CD14-positive monocyte (primary cell): ENCODE measurements around the gene CTTNBP2. TPM values are rescaled to one million over a fixed set of nuclear protein-coding genes. Genes with fewer than 3 reads are reported as not detected.

ENCODE experiments used
- DNase-seq, 3 donors: peaks; one replicate each; pipeline ENCODE4 v3.0.0-alpha.2; 2011 to 2022
- H2AFZ ChIP-seq: 2 replicates; pipeline ENCODE4 v1.6.0; 2012; ENCODE audit warnings: mild to moderate bottlenecking, low read depth, low read length, inconsistent platforms; ENCODE audit not compliant: insufficient read depth, poor library complexity, severe bottlenecking
- H3K27ac ChIP-seq, 2 donors: 1 replicate in 1 of 2; 2 replicates in 1 of 2; pipeline ENCODE4 v1.5.1; 2012 to 2013; ENCODE audit warnings: low read length in 2 of 2, control low read depth in 1 of 2, inconsistent platforms in 1 of 2, low read depth in 1 of 2, mild to moderate bottlenecking in 1 of 2
- H3K27me3 ChIP-seq, 2 donors: one replicate each; pipeline versions ENCODE4 v1.6.0 to v1.6.1; 2011 to 2013; ENCODE audit warnings: low read length in 2 of 2; ENCODE audit not compliant: control insufficient read depth in 2 of 2, insufficient read depth in 2 of 2
- H3K36me3 ChIP-seq, 2 donors: replicated peaks in 1 of 2; 1 replicate in 1 of 2; 2 replicates in 1 of 2; pipeline versions ENCODE4 v1.5.1 to v1.6.1; 2012 to 2013; ENCODE audit warnings: low read length in 2 of 2, control low read depth in 1 of 2, inconsistent platforms in 1 of 2, mild to moderate bottlenecking in 1 of 2; ENCODE audit not compliant: insufficient read depth in 2 of 2, control insufficient read depth in 1 of 2
- H3K4me1 ChIP-seq, 2 donors: 1 replicate in 1 of 2; 2 replicates in 1 of 2; pipeline versions ENCODE4 v1.5.1 to v1.6.1; 2012 to 2013; ENCODE audit warnings: low read length in 2 of 2, control low read depth in 1 of 2, inconsistent platforms in 1 of 2, mild to moderate bottlenecking in 1 of 2, moderate library complexity in 1 of 2; ENCODE audit not compliant: insufficient read depth in 2 of 2, control insufficient read depth in 1 of 2
- H3K4me2 ChIP-seq: replicated peaks from 2 replicates; pipeline ENCODE3; 2012; ENCODE audit warnings: low read length, moderate library complexity, mild to moderate bottlenecking; ENCODE audit not compliant: poor library complexity, severe bottlenecking; ENCODE audit errors: extremely low read depth
- H3K4me3 ChIP-seq, 3 experiments: fragments of 200-600 bp in 1 of 3; sonication (generic) in 1 of 3; replicated peaks in 1 of 3; 1 replicate in 2 of 3; 2 replicates in 1 of 3; pipeline ENCODE4 v1.5.1; 2011 to 2013; ENCODE audit warnings: low read length in 3 of 3, mild to moderate bottlenecking in 3 of 3, control low read depth in 2 of 3, low read depth in 2 of 3, inconsistent platforms in 1 of 3, moderate library complexity in 1 of 3
- H3K79me2 ChIP-seq: 2 replicates; pipeline ENCODE4 v1.6.0; 2012; ENCODE audit warnings: mild to moderate bottlenecking, control low read depth, inconsistent platforms, low read length, moderate library complexity; ENCODE audit not compliant: insufficient read depth
- H3K9ac ChIP-seq: 2 replicates; pipeline ENCODE4 v1.6.0; 2017; ENCODE audit warnings: low read length, mild to moderate bottlenecking; ENCODE audit not compliant: insufficient read depth, poor library complexity, severe bottlenecking
- H3K9me3 ChIP-seq, 2 donors: replicated peaks in 1 of 2; 1 replicate in 1 of 2; 2 replicates in 1 of 2; pipeline versions ENCODE4 v1.5.1 to v1.6.1; 2012 to 2013; ENCODE audit warnings: low read length in 2 of 2, control low read depth in 1 of 2; ENCODE audit not compliant: control insufficient read depth in 1 of 2, insufficient read depth in 1 of 2
- H4K20me1 ChIP-seq: 2 replicates; pipeline ENCODE4 v1.6.0; 2012; ENCODE audit warnings: mild to moderate bottlenecking, low read length, control low read depth, moderate library complexity; ENCODE audit not compliant: insufficient read depth
- H3K27ac Mint-ChIP-seq, 7 donors: one replicate each; pipeline ENCODE4 v1.8.0; 2020; ENCODE audit warnings: mild to moderate bottlenecking in 7 of 7, mixed read lengths in 7 of 7, moderate library complexity in 6 of 7, inconsistent platforms in 2 of 7
- H3K27me3 Mint-ChIP-seq, 3 donors: one replicate each; pipeline ENCODE4 v1.8.0; 2021 to 2022; ENCODE audit warnings: low read depth in 3 of 3, mild to moderate bottlenecking in 3 of 3, mixed read lengths in 3 of 3, moderate library complexity in 3 of 3, inconsistent platforms in 1 of 3
- H3K36me3 Mint-ChIP-seq, 2 donors: one replicate each; pipeline ENCODE4 v1.8.0; 2020; ENCODE audit warnings: mixed read lengths in 2 of 2, inconsistent platforms in 1 of 2, mild to moderate bottlenecking in 1 of 2
- H3K4me1 Mint-ChIP-seq: one replicate; pipeline ENCODE4 v1.8.0; 2020; ENCODE audit warnings: mild to moderate bottlenecking, mixed read lengths
- H3K4me3 Mint-ChIP-seq, 2 donors: one replicate each; pipeline ENCODE4 v1.8.0; 2020; ENCODE audit warnings: mild to moderate bottlenecking in 2 of 2, mixed read lengths in 2 of 2, moderate library complexity in 1 of 2
- H3K9me3 Mint-ChIP-seq, 7 donors: one replicate each; pipeline ENCODE4 v1.8.0; 2020 to 2022; ENCODE audit warnings: mixed read lengths in 7 of 7, mild to moderate bottlenecking in 6 of 7, moderate library complexity in 6 of 7, inconsistent platforms in 2 of 7
- WGBS: methylation state at CpG from one replicate; pipeline ENCODE4 v1.1.5; 2013; ENCODE audit warnings: missing lambda C conversion rate; ENCODE audit not compliant: insufficient coverage; 5-methylcytosine and 5-hydroxymethylcytosine counted together
- intact Hi-C, 2 donors: fragments of 100-400 bp; cut with micrococcal nuclease; formaldehyde crosslinking; loops; one replicate each; pipeline versions ENCODE4 v1.15.0 to v1.15.1; 2023
- polyA plus RNA-seq, 3 donors: library from polyadenylated mRNA; depleted of rRNA in 1 of 3; unstranded in 2 of 3; stranded (reverse) in 1 of 3; fragments of 300-500 nt in 2 of 3; fragments of >200 nt in 1 of 3; fragmentation: Illumina TruSeq in 2 of 3; gene quantifications; 1 replicate in 2 of 3; 2 replicates in 1 of 3; pipeline ENCODE4 v1.2.3, GENCODE V29; 2012 to 2021
- TF ChIP-seq, protein P1 (sequence below): fragments of 200-600 bp; IDR thresholded peaks from one replicate; pipeline ENCODE4 v1.8.0; 2022; ENCODE audit warnings: antibody characterized with exemption, mild to moderate bottlenecking

The CTTNBP2 gene
- polyA plus RNA-seq, 3 donors, result 0.38 to 1.4 TPM; not detected in 1

- Histone ChIP-seq H3K4me3 (no peak overlapping the region), H2AFZ (no peak overlapping the region), H3K9me3 (no peaks in the 10 kb centered on the region), H3K27ac (no peak overlapping the region), H3K9ac (no peak overlapping the region), H3K27me3 (no peaks in the 10 kb centered on the region), H4K20me1 (no peaks in the 10 kb centered on the region), H3K79me2 (no peaks in the 10 kb centered on the region), H3K4me1 (no peaks in the 10 kb centered on the region), H3K36me3 (no peaks in the 10 kb centered on the region), H3K4me2 (no peak overlapping the region)
- Mint-ChIP-seq H3K4me1 (no peaks in the 10 kb centered on the region), H3K27ac (no peak overlapping the region), H3K36me3 (no peaks in the 10 kb centered on the region), H3K27me3 (peaks cover 0 to 9% (median 0%) of the 10 kb centered on the region in 3 donors), H3K9me3 (peaks cover 0 to 2% (median 0%) of the 10 kb centered on the region in 7 donors), H3K4me3 (no peak overlapping the region)
- intact Hi-C loops, result no loop called here
- TF ChIP-seq, protein P1, sequence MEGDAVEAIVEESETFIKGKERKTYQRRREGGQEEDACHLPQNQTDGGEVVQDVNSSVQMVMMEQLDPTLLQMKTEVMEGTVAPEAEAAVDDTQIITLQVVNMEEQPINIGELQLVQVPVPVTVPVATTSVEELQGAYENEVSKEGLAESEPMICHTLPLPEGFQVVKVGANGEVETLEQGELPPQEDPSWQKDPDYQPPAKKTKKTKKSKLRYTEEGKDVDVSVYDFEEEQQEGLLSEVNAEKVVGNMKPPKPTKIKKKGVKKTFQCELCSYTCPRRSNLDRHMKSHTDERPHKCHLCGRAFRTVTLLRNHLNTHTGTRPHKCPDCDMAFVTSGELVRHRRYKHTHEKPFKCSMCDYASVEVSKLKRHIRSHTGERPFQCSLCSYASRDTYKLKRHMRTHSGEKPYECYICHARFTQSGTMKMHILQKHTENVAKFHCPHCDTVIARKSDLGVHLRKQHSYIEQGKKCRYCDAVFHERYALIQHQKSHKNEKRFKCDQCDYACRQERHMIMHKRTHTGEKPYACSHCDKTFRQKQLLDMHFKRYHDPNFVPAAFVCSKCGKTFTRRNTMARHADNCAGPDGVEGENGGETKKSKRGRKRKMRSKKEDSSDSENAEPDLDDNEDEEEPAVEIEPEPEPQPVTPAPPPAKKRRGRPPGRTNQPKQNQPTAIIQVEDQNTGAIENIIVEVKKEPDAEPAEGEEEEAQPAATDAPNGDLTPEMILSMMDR, result no peak
- no CpG with 5 or more reads among the region's 1 CpG for WGBS
- no peak for DNase-seq
These were observed 19.1 kb downstream of the CTTNBP2 start for GRCh38 chr7:117854186-117854585.

GRCh38 chr7:117848941-117849340 is 24.3 kb downstream of the CTTNBP2 start:
- no peak overlapping the region for H3K4me3 Mint-ChIP-seq
- TF ChIP-seq, protein P1, result no peak
- H3K36me3 ChIP-seq, result no peaks in the 10 kb centered on the region
- no peak overlapping the region for H3K9ac ChIP-seq
- no peaks in the 10 kb centered on the region for H3K79me2 ChIP-seq
- no peak overlapping the region for H3K4me3 ChIP-seq
- no peaks in the 10 kb centered on the region for H3K36me3 Mint-ChIP-seq
- peaks cover 0 to 2% (median 0%) of the 10 kb centered on the region in 7 donors for H3K9me3 Mint-ChIP-seq
- H3K4me1 ChIP-seq, result no peaks in the 10 kb centered on the region
- WGBS, result 96% methylated on average over 4 of the region's 7 CpGs
- H3K9me3 ChIP-seq, result no peaks in the 10 kb centered on the region
- H3K4me2 ChIP-seq, result no peak overlapping the region
- H3K27ac ChIP-seq, result no peak overlapping the region
- H2AFZ ChIP-seq, result no peak overlapping the region
- H3K27me3 Mint-ChIP-seq, result peaks cover 3 to 10% (median 10%) of the 10 kb centered on the region in 3 donors
- no peak for DNase-seq
- no peaks in the 10 kb centered on the region for H3K27me3 ChIP-seq
- H3K27ac Mint-ChIP-seq, result no peak overlapping the region
- intact Hi-C loops, result no loop called here
- H3K4me1 Mint-ChIP-seq, result no peaks in the 10 kb centered on the region
- H4K20me1 ChIP-seq, result no peaks in the 10 kb centered on the region
